Heart left ventricle (tissue), 16 donors: Measurements from ENCODE around the gene ARHGAP24. TPM values are rescaled to one million over a fixed set of nuclear protein-coding genes. Genes with fewer than 3 reads are reported as not detected.

ENCODE experiments used
- ATAC-seq, 4 donors: fragments of 200-7000 bp; cut with Tn5 transposase; one replicate each; pipeline ENCODE4 v1.9.1; 2020 to 2022; ENCODE audit warnings: moderate library complexity in 4 of 4, mild to moderate bottlenecking in 3 of 4, moderate number of reproducible peaks in 1 of 4
- DNase-seq, 5 donors: peaks; one replicate each; pipeline ENCODE4 v3.0.0-alpha.2; 2020
- H3K27ac ChIP-seq, 12 donors: fragments of 200-600 bp; sonication (generic) in 4 of 12; one replicate each; pipeline versions ENCODE4 v1.5.0 to v1.8.0; 2016 to 2022; ENCODE audit warnings: mild to moderate bottlenecking in 2 of 12
- H3K27me3 ChIP-seq, 9 donors: fragments of 200-600 bp; sonication (generic) in 2 of 9; one replicate each; pipeline versions ENCODE4 v1.5.1 to v1.8.0; 2016 to 2022; ENCODE audit warnings: mild to moderate bottlenecking in 3 of 9
- H3K36me3 ChIP-seq, 9 donors: fragments of 200-600 bp; sonication (generic) in 2 of 9; one replicate each; pipeline versions ENCODE4 v1.5.0 to v1.8.0; 2018 to 2022; ENCODE audit warnings: mild to moderate bottlenecking in 2 of 9
- H3K4me1 ChIP-seq, 12 donors: fragments of 200-600 bp; sonication (generic) in 4 of 12; one replicate each; pipeline versions ENCODE4 v1.5.0 to v1.8.0; 2016 to 2022; ENCODE audit warnings: mild to moderate bottlenecking in 3 of 12
- H3K4me3 ChIP-seq, 12 donors: fragments of 200-600 bp; sonication (generic) in 4 of 12; one replicate each; pipeline versions ENCODE4 v1.5.0 to v1.8.0; 2017 to 2022; ENCODE audit warnings: mild to moderate bottlenecking in 9 of 12, moderate library complexity in 4 of 12
- H3K9me3 ChIP-seq, 12 donors: fragments of 200-600 bp; sonication (generic) in 4 of 12; one replicate each; pipeline versions ENCODE4 v1.5.0 to v1.8.0; 2016 to 2022; ENCODE audit warnings: mild to moderate bottlenecking in 1 of 12
- POLR2A ChIP-seq, 2 donors: fragments of 450-650 bp; IDR thresholded peaks; one replicate each; pipeline ENCODE4 v1.6.1; 2017; ENCODE audit warnings: antibody characterized with exemption in 2 of 2, mild to moderate bottlenecking in 2 of 2, moderate library complexity in 2 of 2
- WGBS, 4 donors: extraction: QIAGEN DNeasy Blood & Tissue Kit in 2 of 4; methylation state at CpG; one replicate each; pipeline versions ENCODE4 v1.1.5 to v1.1.7; 2013 to 2018; 5-methylcytosine and 5-hydroxymethylcytosine counted together
- intact Hi-C, 10 donors: fragments of 100-400 bp; cut with DNase I; formaldehyde crosslinking; loops; one replicate each; pipeline versions ENCODE4 v1.11.1 to v1.14.2; 2022
- polyA plus RNA-seq, 2 donors: library from polyadenylated mRNA; stranded (reverse); fragments of 200-250 nt; gene quantifications; one replicate each; pipeline ENCODE4 v1.2.3, GENCODE V29; 2013
- total RNA-seq, 9 donors: library from RNA; depleted of rRNA in 2 of 9; stranded (reverse); fragments of >200 nt in 2 of 9; fragmentation: NEBNext Ultra II Directional in 3 of 9; extraction: Animal tissue kit (Norgen Biotek cat#: 25700) in 3 of 9; gene quantifications; one replicate each; pipeline versions ENCODE4 v1.1.0 to v1.2.4, GENCODE V29; 2016 to 2023
- TF ChIP-seq, protein P1 (sequence below), 12 donors: fragments of 200-600 bp; sonication (generic) in 4 of 12; IDR thresholded peaks; one replicate each; pipeline versions ENCODE4 v1.5.0 to v1.8.0; 2018 to 2022; ENCODE audit warnings: antibody characterized with exemption in 12 of 12, mild to moderate bottlenecking in 5 of 12
- donor health status: ischemic (EF 13 %, LVEDD 7.1; RV severe dilation, severe dysfunction).
- donor health status: healthy with polysubstance abuse.
- donor health status: DM: no; HTN: yes; CAD: no.
- donor health status: DM: no; HTN: no; CAD: no.
- donor health status: ischemic (EF 25% LVEDD 6.9; RV normal size, moderate dysfunction).
- donor health status: ischemic (EF 25% LVEDD 5.7; RV mildly dilated, moderate dysfunction).
- donor health status: healthy.
- donor health status: DM: yes; HTN: yes; CAD: no.
- donor health status: ischemic (EF 35%, LVEDD 5.7; RV mildly dilated, moderate dysfunction).
- donor health status: nonischemic (EF 11% LVEDD 7.7; RV severe dilation, severe dysfunction).
- donor health status: DM: yes; HTN: yes; CAD: no.
- donor health status: PGD.
- donor health status: ischemic (EF 29% LVEDD 5.4; RV normal size, mild dysfunction).
- donor health status: nonischemic (EF 23%, LVEDD 6.1; RV moderate dilation, normal function).

ARHGAP24 gene
- total and polyA plus RNA-seq, 11 donors: 4.5 to 36.9 (median 18.9) TPM

DNA sequence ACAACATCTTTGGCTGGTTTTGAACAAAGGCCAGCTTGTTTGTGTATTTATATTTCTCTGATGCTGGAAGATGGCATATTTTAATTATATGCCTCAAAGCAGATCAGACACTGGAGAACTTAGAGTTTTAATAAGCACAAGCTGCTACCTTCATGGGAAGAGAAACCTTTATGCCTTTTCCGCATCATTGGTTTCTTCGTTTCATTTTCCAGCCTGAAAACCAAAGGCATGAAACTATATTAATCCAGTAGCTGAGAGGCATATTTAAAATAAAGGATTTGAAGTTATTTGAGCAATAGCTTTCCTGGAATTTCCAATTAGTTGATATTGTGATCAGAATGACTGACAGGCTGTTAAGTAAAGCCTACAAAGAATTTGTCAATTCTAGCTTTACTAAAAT is 141.0 kb downstream of the ARHGAP24 start:
- intact Hi-C loops: no loop called here
- peaks cover 0 to 16% (median 0%) of the 10 kb centered on the region in 12 donors for H3K9me3 ChIP-seq
- H3K4me1 ChIP-seq: no peaks in the 10 kb centered on the region

DNA sequence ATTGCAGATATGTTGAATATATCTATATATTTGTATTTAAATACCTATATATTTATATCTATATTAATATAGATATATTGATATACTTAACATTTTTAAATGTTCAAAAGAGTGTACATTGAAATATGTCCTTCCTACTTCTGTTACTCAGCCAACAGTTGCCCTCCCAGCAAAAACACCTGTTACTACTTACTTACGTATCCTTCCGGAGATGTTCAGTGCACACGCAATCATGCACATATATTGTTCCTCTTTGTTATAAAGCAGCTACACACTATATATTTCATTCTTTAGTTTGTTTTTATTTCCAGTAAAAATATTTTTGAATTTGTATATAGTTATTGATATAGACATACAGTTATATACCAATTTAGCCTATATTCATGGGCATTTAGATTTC is 142.3 kb downstream of the ARHGAP24 start:
- Histone ChIP-seq H3K4me1 (no peaks in the 10 kb centered on the region), H3K4me3 (no peak overlapping the region), H3K9me3 (peaks cover 0 to 19% (median 0%) of the 10 kb centered on the region in 12 donors), H3K36me3 (no peaks in the 10 kb centered on the region), H3K27ac (no peak overlapping the region), H3K27me3 (no peaks in the 10 kb centered on the region)
- 78 to 98% (median 97%) methylated on average over 3 of the region's 3 CpGs for WGBS, 4 donors
- ATAC-seq (no peak), DNase-seq (no peak)
- intact Hi-C loops: no loop called here
- TF ChIP-seq POLR2A (IDR thresholded peaks at IDR 0.05): no peak
- TF ChIP-seq, protein P1, sequence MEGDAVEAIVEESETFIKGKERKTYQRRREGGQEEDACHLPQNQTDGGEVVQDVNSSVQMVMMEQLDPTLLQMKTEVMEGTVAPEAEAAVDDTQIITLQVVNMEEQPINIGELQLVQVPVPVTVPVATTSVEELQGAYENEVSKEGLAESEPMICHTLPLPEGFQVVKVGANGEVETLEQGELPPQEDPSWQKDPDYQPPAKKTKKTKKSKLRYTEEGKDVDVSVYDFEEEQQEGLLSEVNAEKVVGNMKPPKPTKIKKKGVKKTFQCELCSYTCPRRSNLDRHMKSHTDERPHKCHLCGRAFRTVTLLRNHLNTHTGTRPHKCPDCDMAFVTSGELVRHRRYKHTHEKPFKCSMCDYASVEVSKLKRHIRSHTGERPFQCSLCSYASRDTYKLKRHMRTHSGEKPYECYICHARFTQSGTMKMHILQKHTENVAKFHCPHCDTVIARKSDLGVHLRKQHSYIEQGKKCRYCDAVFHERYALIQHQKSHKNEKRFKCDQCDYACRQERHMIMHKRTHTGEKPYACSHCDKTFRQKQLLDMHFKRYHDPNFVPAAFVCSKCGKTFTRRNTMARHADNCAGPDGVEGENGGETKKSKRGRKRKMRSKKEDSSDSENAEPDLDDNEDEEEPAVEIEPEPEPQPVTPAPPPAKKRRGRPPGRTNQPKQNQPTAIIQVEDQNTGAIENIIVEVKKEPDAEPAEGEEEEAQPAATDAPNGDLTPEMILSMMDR (IDR thresholded peaks at IDR 0.05): no peak

More for the DNA sequence above, 141.0 kb downstream of the ARHGAP24 start:
- WGBS, 4 donors: 95 to 98% (median 97%) methylated on average over 2 of the region's 2 CpGs
- no peak for TF ChIP-seq POLR2A (IDR thresholded peaks at IDR 0.05)
- TF ChIP-seq, protein P1 (IDR thresholded peaks at IDR 0.05): no peak
- DNase-seq: no peak
- H3K27ac ChIP-seq: no peak overlapping the region
- no peaks in the 10 kb centered on the region for H3K36me3 ChIP-seq
- no peaks in the 10 kb centered on the region for H3K27me3 ChIP-seq
- H3K4me3 ChIP-seq: no peak overlapping the region
- ATAC-seq: no peak

DNA sequence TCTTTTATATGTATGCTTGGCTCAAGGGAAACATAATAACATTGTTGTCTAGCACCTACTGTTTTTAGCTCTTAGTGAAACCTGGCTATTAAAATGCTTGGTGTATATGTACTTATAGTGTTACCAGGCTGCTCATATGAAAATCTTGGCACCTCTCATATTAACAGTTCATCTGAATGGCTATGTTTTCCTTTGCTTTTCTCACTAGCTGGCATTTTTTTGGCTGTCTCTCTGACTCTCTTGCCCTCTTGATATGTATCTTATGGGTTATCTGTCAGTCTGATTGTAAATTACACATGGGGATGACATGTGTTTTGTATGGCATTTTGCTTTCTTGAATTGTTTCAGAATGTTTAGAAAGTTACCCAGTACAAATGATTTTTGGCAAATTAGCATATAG is 158.0 kb downstream of the ARHGAP24 start:
- ATAC-seq (no peak), DNase-seq (no peak)
- H3K4me1 ChIP-seq: peaks cover 0 to 4% (median 0%) of the 10 kb centered on the region in 12 donors
- H3K27ac ChIP-seq: no peak overlapping the region
- no peaks in the 10 kb centered on the region for H3K27me3 ChIP-seq
- H3K4me3 ChIP-seq: no peak overlapping the region
- H3K9me3 ChIP-seq: peaks cover 0 to 33% (median 6%) of the 10 kb centered on the region in 12 donors
- no peak for TF ChIP-seq POLR2A (IDR thresholded peaks at IDR 0.05)
- TF ChIP-seq, protein P1 (IDR thresholded peaks at IDR 0.05): no peak
- H3K36me3 ChIP-seq: peaks cover 0 to under 1% (median 0%) of the 10 kb centered on the region in 9 donors
- intact Hi-C loops: no loop called here

DNA sequence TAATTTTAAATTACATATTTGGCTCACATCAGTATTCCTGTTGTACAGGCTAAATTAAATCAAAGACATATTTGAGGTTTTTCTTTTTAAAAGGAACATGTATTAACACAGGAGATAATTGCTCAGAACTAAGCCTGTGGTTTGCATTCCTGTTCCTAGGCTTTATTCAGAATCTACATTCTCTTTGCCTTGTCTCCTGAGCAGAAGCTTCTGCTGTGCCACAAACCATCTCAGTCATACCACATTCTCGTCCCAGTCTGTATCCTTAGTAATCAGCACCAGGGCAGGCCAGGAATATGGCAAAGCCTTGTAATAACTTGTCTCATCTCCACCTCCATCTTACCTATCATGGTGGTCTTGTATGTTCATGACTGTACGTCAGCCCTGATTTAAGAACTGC is 162.8 kb downstream of the ARHGAP24 start:
- Histone ChIP-seq H3K27me3 (no peaks in the 10 kb centered on the region), H3K27ac (no peak overlapping the region), H3K4me1 (peaks cover 0 to 9% (median 0%) of the 10 kb centered on the region in 12 donors), H3K9me3 (no peaks in the 10 kb centered on the region), H3K4me3 (no peak overlapping the region), H3K36me3 (no peaks in the 10 kb centered on the region)
- intact Hi-C loops: no loop called here
- no peak for DNase-seq
- ATAC-seq: no peak
- 91 to 93% (median 92%) methylated on average over 2 of the region's 2 CpGs for WGBS, 4 donors
- no peak for TF ChIP-seq POLR2A (IDR thresholded peaks at IDR 0.05)
- TF ChIP-seq, protein P1 (IDR thresholded peaks at IDR 0.05): no peak
